HepG2 (cell line): ENCODE results near the gene EVI5. TPM values are rescaled to one million over a fixed set of nuclear protein-coding genes. Genes with fewer than 3 reads are reported as not detected.

Experiments
- FOXP1 ChIP-seq, 2 experiments: fragments of 450-650 bp in 1 of 2; IDR thresholded peaks; 2 replicates each; pipeline ENCODE4 v1.6.1; 2017 to 2018; ENCODE audit warnings: antibody characterized with exemption in 1 of 2
- HIC2 ChIP-seq: sonication (generic); formaldehyde crosslinking; IDR thresholded peaks from 2 replicates; pipeline ENCODE4 v1.9.0; 2022; ENCODE audit warnings: low read depth, missing genetic modification reagents
- ISX ChIP-seq: sonication (generic); formaldehyde crosslinking; conservative IDR thresholded peaks from 2 replicates; pipeline ENCODE4 v1.5.0; 2020; ENCODE audit warnings: missing genetic modification reagents
- KLF6 ChIP-seq: IDR thresholded peaks from 2 replicates; pipeline ENCODE4 v1.8.0; 2016; ENCODE audit warnings: missing biosample characterization, missing genetic modification reagents
- NFE2L1 ChIP-seq: sonication (generic); formaldehyde crosslinking; IDR thresholded peaks from 2 replicates; pipeline ENCODE4 v1.4.0; 2020; ENCODE audit warnings: missing genetic modification reagents, mild to moderate bottlenecking, borderline replicate concordance
- NFYC ChIP-seq: IDR thresholded peaks from 2 replicates; pipeline ENCODE4 v1.6.1; 2016; ENCODE audit warnings: missing genetic modification reagents, missing compliant biosample characterization
- NR2F2 ChIP-seq: IDR thresholded peaks from 2 replicates; pipeline ENCODE4 v1.6.1; 2012; ENCODE audit warnings: low read depth, inconsistent platforms, borderline replicate concordance
- SOX5 ChIP-seq: IDR thresholded peaks from 2 replicates; pipeline ENCODE4 v1.6.1; 2016; ENCODE audit warnings: borderline replicate concordance
- XRCC5 ChIP-seq: fragments of 200-400 bp; formaldehyde crosslinking; optimal IDR thresholded peaks from 2 replicates; pipeline ENCODE3; 2017; ENCODE audit warnings: mild to moderate bottlenecking, low read length
- ZBTB25 ChIP-seq: IDR thresholded peaks from 2 replicates; pipeline ENCODE4 v1.6.1; 2018; ENCODE audit warnings: missing genetic modification reagents
- ZBTB4 ChIP-seq: sonication (generic); formaldehyde crosslinking; IDR thresholded peaks from 2 replicates; pipeline ENCODE4 v1.4.0; 2020; ENCODE audit warnings: missing genetic modification reagents, mild to moderate bottlenecking, borderline replicate concordance
- ZNF331 ChIP-seq: sonication (generic); formaldehyde crosslinking; IDR thresholded peaks from 2 replicates; pipeline ENCODE4 v1.4.0; 2020; ENCODE audit warnings: missing genetic modification reagents
- ZNF644 ChIP-seq: IDR thresholded peaks from 2 replicates; pipeline ENCODE4 v1.6.1; 2016; ENCODE audit warnings: low read depth
- ZNF747 ChIP-seq: sonication (generic); formaldehyde crosslinking; IDR thresholded peaks from 2 replicates; pipeline ENCODE4 v1.8.1; 2023; ENCODE audit warnings: missing genetic modification reagents, mild to moderate bottlenecking, borderline replicate concordance
- ZNF780A ChIP-seq: sonication (generic); formaldehyde crosslinking; IDR thresholded peaks from 2 replicates; pipeline ENCODE4 v1.8.0; 2022; ENCODE audit warnings: mild to moderate bottlenecking, missing genetic modification reagents, moderate library complexity
- ZNF839 ChIP-seq: sonication (generic); formaldehyde crosslinking; IDR thresholded peaks from 2 replicates; pipeline ENCODE4 v1.4.0; 2020; ENCODE audit warnings: missing genetic modification reagents, mild to moderate bottlenecking, borderline replicate concordance
- polyA plus RNA-seq, 8 experiments: library from polyadenylated mRNA; depleted of rRNA in 3 of 8; stranded (reverse) in 7 of 8; unstranded in 1 of 8; fragments of >200 nt; fragmentation: Illumina TruSeq in 4 of 8; extraction: Trizol in 4 of 8; gene quantifications; 2 replicates each; pipeline versions ENCODE4 v1.2.1 to v1.2.3, GENCODE V29; 2011 to 2016; ENCODE audit warnings: low read depth in 4 of 8, missing spikeins in 1 of 8, mixed read lengths in 1 of 8; ENCODE audit not compliant: insufficient read depth in 1 of 8
- total RNA-seq, 5 experiments: library from RNA; depleted of rRNA; stranded (reverse); fragments of >200 nt; fragmentation: Illumina TruSeq; extraction: Trizol; gene quantifications; 2 replicates each; pipeline ENCODE4 v1.2.3, GENCODE V29; 2016; ENCODE audit warnings: low read depth in 1 of 5
- TF ChIP-seq, protein P1 (sequence below): IDR thresholded peaks from 2 replicates; pipeline ENCODE4 v1.6.1; 2016; ENCODE audit warnings: low read depth, missing genetic modification reagents, missing compliant biosample characterization

EVI5 gene
- total and polyA plus RNA-seq, 2 of the 13 experiments (the other 11 are each of a cell fraction or from before 2014, with no cell fraction given) = 4.0 to 12.6 TPM

DNA sequence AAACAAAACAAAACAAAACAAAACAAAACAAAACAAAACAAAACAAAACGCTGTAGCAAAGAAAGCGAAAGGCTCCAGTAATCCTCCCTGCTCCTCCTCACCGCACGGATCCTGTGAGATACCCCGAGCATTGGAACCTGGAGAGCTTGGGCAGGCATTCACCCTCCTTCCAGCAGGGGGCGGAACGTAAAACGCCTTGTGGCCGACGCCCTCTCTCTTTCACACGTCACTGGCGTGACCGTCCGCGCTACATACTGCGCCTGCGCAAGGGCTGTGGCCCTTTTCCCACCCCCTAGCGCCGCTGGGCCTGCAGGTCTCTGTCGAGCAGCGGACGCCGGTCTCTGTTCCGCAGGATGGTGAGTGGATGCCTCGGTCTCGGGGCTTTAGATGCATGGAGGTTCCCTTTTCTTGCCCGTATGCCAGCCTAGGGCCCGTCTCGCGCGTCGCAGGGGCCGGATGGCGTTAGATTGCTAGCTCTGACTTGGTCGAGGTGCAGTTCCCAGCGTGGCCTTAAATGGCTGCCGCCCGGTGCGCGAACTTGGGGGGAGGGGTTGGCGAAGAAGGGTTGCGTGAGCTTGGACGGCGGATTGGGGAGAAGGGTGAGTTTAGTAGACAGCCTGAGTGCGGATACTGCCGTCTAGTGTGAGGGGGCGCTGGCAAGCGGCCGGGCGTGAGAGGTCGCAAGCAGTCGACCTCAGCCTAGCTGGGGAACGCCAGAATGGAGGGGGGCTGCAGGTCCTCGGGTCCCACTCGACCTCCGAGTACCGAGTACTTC, 47.0 kb upstream of the EVI5 start, which contains the start of gene RPL5 (continued):
- no peak; the same call in 1 of the 2 replicates for TF ChIP-seq ISX (CRISPR knock-in tag)
- TF ChIP-seq XRCC5 = peak; percentile 90
- TF ChIP-seq ZBTB25 (CRISPR knock-in tag) = peak; percentile 84; the same call in 1 of the 2 replicates
- TF ChIP-seq NFE2L1 (CRISPR knock-in tag) = 0 out of 2 replicates have a peak, but pooled peaks have one; percentile 43
- peak; percentile 52; the same call in 1 of the 2 replicates for TF ChIP-seq NFYC (CRISPR knock-in tag)
- TF ChIP-seq ZNF331 = peak; percentile 78
- TF ChIP-seq SOX5 (CRISPR knock-in tag) = peak; percentile 64; the same call in 1 of the 2 replicates
- TF ChIP-seq HIC2 (CRISPR knock-in tag) = no peak
- no peak for TF ChIP-seq ZNF644 (CRISPR knock-in tag)
- TF ChIP-seq ZNF839 (CRISPR knock-in tag) = peak; percentile 51; the same call in 1 of the 2 replicates
- TF ChIP-seq ZNF747 (CRISPR knock-in tag) = no peak; the same call in 1 of the 2 replicates
- peak; percentile 91; the same call in 1 of the 2 replicates for TF ChIP-seq ZNF780A (CRISPR knock-in tag)
- peak; percentile 91; the same call in 1 of the 2 replicates for TF ChIP-seq ZBTB4 (CRISPR knock-in tag)
- TF ChIP-seq FOXP1 (IDR thresholded peaks at IDR 0.05) = no peak
- no peak for TF ChIP-seq FOXP1 (CRISPR knock-in tag; IDR thresholded peaks at IDR 0.05)
- TF ChIP-seq KLF6 = peak; percentile 95
- TF ChIP-seq NR2F2 = peak; percentile 47; the same call in 1 of the 2 replicates
- TF ChIP-seq, protein P1, sequence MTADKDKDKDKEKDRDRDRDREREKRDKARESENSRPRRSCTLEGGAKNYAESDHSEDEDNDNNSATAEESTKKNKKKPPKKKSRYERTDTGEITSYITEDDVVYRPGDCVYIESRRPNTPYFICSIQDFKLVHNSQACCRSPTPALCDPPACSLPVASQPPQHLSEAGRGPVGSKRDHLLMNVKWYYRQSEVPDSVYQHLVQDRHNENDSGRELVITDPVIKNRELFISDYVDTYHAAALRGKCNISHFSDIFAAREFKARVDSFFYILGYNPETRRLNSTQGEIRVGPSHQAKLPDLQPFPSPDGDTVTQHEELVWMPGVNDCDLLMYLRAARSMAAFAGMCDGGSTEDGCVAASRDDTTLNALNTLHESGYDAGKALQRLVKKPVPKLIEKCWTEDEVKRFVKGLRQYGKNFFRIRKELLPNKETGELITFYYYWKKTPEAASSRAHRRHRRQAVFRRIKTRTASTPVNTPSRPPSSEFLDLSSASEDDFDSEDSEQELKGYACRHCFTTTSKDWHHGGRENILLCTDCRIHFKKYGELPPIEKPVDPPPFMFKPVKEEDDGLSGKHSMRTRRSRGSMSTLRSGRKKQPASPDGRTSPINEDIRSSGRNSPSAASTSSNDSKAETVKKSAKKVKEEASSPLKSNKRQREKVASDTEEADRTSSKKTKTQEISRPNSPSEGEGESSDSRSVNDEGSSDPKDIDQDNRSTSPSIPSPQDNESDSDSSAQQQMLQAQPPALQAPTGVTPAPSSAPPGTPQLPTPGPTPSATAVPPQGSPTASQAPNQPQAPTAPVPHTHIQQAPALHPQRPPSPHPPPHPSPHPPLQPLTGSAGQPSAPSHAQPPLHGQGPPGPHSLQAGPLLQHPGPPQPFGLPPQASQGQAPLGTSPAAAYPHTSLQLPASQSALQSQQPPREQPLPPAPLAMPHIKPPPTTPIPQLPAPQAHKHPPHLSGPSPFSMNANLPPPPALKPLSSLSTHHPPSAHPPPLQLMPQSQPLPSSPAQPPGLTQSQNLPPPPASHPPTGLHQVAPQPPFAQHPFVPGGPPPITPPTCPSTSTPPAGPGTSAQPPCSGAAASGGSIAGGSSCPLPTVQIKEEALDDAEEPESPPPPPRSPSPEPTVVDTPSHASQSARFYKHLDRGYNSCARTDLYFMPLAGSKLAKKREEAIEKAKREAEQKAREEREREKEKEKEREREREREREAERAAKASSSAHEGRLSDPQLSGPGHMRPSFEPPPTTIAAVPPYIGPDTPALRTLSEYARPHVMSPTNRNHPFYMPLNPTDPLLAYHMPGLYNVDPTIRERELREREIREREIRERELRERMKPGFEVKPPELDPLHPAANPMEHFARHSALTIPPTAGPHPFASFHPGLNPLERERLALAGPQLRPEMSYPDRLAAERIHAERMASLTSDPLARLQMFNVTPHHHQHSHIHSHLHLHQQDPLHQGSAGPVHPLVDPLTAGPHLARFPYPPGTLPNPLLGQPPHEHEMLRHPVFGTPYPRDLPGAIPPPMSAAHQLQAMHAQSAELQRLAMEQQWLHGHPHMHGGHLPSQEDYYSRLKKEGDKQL = peak; percentile 20; the same call in 1 of the 2 replicates
